Measurements from ENCODE around the gene TSPAN31.
"Not testable (repeated sequence)": the region's sequence is repeated elsewhere in the genome, so short reads cannot be mapped to it uniquely, and the experiment has no call there.

Gene TSPAN31

GRCh38 chr12:57744777-57745484, at the start of gene TSPAN31:
TSS of gene TSPAN31 (plus strand) at chr12:57745039. CDS start at chr12:57745155, 116 bp downstream.
- DNase-seq (ENCODE audit: low read depth), result peak; percentile 91

- no peak for DNase-seq (ENCODE audit: low read depth)
These were observed 48.9 kb upstream of the TSPAN31 start for GRCh38 chr12:57695770-57696432.

GRCh38 chr12:57697076-57697475, 47.8 kb upstream of the TSPAN31 start:
- no peak for DNase-seq (ENCODE audit: low read depth)

GRCh38 chr12:57698414-57698813, 46.4 kb upstream of the TSPAN31 start:
- no peak for DNase-seq (ENCODE audit: low read depth)

- DNase-seq (ENCODE audit: low read depth), result no peak
These were observed 44.5 kb upstream of the TSPAN31 start for GRCh38 chr12:57700317-57700716.

GRCh38 chr12:57707250-57707649, 37.6 kb upstream of the TSPAN31 start:
- no peak for DNase-seq (ENCODE audit: low read depth)

- DNase-seq (ENCODE audit: low read depth), result no peak
These were observed 36.5 kb upstream of the TSPAN31 start for GRCh38 chr12:57708296-57708695.

GRCh38 chr12:57712701-57713100, 32.1 kb upstream of the TSPAN31 start:
- no peak for DNase-seq (ENCODE audit: low read depth)

GRCh38 chr12:57713209-57713608, 31.6 kb upstream of the TSPAN31 start:
- no peak for DNase-seq (ENCODE audit: low read depth)

GRCh38 chr12:57715036-57715748, 29.6 kb upstream of the TSPAN31 start:
- DNase-seq (ENCODE audit: low read depth), result not testable (repeated sequence)

GRCh38 chr12:57715786-57716185, 29.1 kb upstream of the TSPAN31 start:
- DNase-seq (ENCODE audit: low read depth), result no peak

- no peak for DNase-seq (ENCODE audit: low read depth)
These were observed 28.5 kb upstream of the TSPAN31 start for GRCh38 chr12:57716305-57716704.

- no peak for DNase-seq (ENCODE audit: low read depth)
These were observed 27.7 kb upstream of the TSPAN31 start for GRCh38 chr12:57717131-57717530.

- DNase-seq (ENCODE audit: low read depth), result no peak
These were observed 26.8 kb upstream of the TSPAN31 start for GRCh38 chr12:57717846-57718640.

GRCh38 chr12:57718641-57719528, 26.0 kb upstream of the TSPAN31 start:
- no peak for DNase-seq (ENCODE audit: low read depth)

- DNase-seq (ENCODE audit: low read depth), result no peak
These were observed 24.8 kb upstream of the TSPAN31 start for GRCh38 chr12:57719777-57720605.

- no peak for DNase-seq (ENCODE audit: low read depth)
These were observed 23.9 kb upstream of the TSPAN31 start for GRCh38 chr12:57720606-57721595.

GRCh38 chr12:57721846-57722608, 22.8 kb upstream of the TSPAN31 start:
- DNase-seq (ENCODE audit: low read depth), result not testable (repeated sequence)
